Fibroblast of pulmonary artery (primary cell): ENCODE results near the gene AKAP12.

Experiments
- DNase-seq: peaks from one replicate; pipeline ENCODE4 v3.0.0-alpha.2; 2010; ENCODE audit warnings: low read depth
- H3K4me3 ChIP-seq: replicated peaks from 2 replicates; pipeline ENCODE4 v1.5.1; 2011; ENCODE audit warnings: low read depth, mild to moderate bottlenecking, control low read depth, low read length, moderate library complexity
- CTCF ChIP-seq: IDR thresholded peaks from 2 replicates; pipeline ENCODE4 v1.5.1; 2011; ENCODE audit warnings: mild to moderate bottlenecking, control low read depth, low read length, inconsistent platforms; ENCODE audit errors: missing control alignments

Gene AKAP12

GRCh38 chr6:151279891-151280290 is 40.1 kb downstream of the AKAP12 start:
- no peak for TF ChIP-seq CTCF
- DNase-seq = no peak
- H3K4me3 ChIP-seq = no peak overlapping the region

- no peak for TF ChIP-seq CTCF
- no peak for DNase-seq
- H3K4me3 ChIP-seq = no peak overlapping the region
Measured at GRCh38 chr6:151280859-151281258, 41.1 kb downstream of the AKAP12 start.

GRCh38 chr6:151284012-151284411 is 44.2 kb downstream of the AKAP12 start:
- no peak overlapping the region for H3K4me3 ChIP-seq
- no peak for TF ChIP-seq CTCF
- no peak for DNase-seq

- H3K4me3 ChIP-seq = no peak overlapping the region
- no peak for TF ChIP-seq CTCF
Measured at GRCh38 chr6:151284548-151285017, 44.8 kb downstream of the AKAP12 start.

GRCh38 chr6:151285122-151285521 is 45.4 kb downstream of the AKAP12 start:
- no peak for TF ChIP-seq CTCF
- DNase-seq = peak; percentile 86
- no peak overlapping the region for H3K4me3 ChIP-seq

More at GRCh38 chr6:151284548-151285017, 44.8 kb downstream of the AKAP12 start:
- DNase-seq = no peak

- DNase-seq = no peak
- no peak for TF ChIP-seq CTCF
Measured at GRCh38 chr6:151286214-151286613, 46.4 kb downstream of the AKAP12 start.

GRCh38 chr6:151288712-151289398 is 49.1 kb downstream of the AKAP12 start:
- no peak for TF ChIP-seq CTCF
- no peak for DNase-seq
- no peak overlapping the region for H3K4me3 ChIP-seq

More at GRCh38 chr6:151286214-151286613, 46.4 kb downstream of the AKAP12 start:
- H3K4me3 ChIP-seq = no peak overlapping the region
